Spleen (tissue), 11 donors: ENCODE results near the gene DMRTA2. TPM values are rescaled to one million over a fixed set of nuclear protein-coding genes. Genes with fewer than 3 reads are reported as not detected.

Experiments
- DNase-seq: peaks from one replicate; pipeline ENCODE4 v3.0.0-alpha.2; 2020
- H3K27ac ChIP-seq, 8 donors: fragments of 200-600 bp; sonication (generic) in 7 of 8; 1 replicate in 4 of 8; 2 replicates in 4 of 8; pipeline versions ENCODE4 v1.5.0 to v1.8.0; 2016 to 2021; ENCODE audit warnings: inconsistent platforms in 4 of 8, mild to moderate bottlenecking in 4 of 8, moderate library complexity in 1 of 8
- H3K27me3 ChIP-seq, 7 donors: fragments of 200-600 bp; sonication (generic) in 6 of 7; replicated peaks in 1 of 7; 1 replicate in 4 of 7; 2 replicates in 3 of 7; pipeline versions ENCODE4 v1.5.0 to v1.8.0; 2016 to 2021; ENCODE audit warnings: inconsistent platforms in 3 of 7, mild to moderate bottlenecking in 1 of 7
- H3K36me3 ChIP-seq, 6 donors: fragments of 200-600 bp; sonication (generic) in 5 of 6; 1 replicate in 4 of 6; 2 replicates in 2 of 6; pipeline versions ENCODE4 v1.5.0 to v1.8.0; 2016 to 2021; ENCODE audit warnings: inconsistent platforms in 2 of 6
- H3K4me1 ChIP-seq, 6 donors: fragments of 200-600 bp; sonication (generic) in 5 of 6; 1 replicate in 3 of 6; 2 replicates in 3 of 6; pipeline versions ENCODE4 v1.5.0 to v1.8.0; 2016 to 2021; ENCODE audit warnings: inconsistent platforms in 3 of 6
- H3K4me3 ChIP-seq, 8 donors: fragments of 200-600 bp; sonication (generic) in 7 of 8; 1 replicate in 4 of 8; 2 replicates in 4 of 8; pipeline versions ENCODE4 v1.5.0 to v1.8.0; 2016 to 2021; ENCODE audit warnings: inconsistent platforms in 4 of 8, mild to moderate bottlenecking in 4 of 8, moderate library complexity in 2 of 8
- H3K9me3 ChIP-seq, 8 donors: fragments of 200-600 bp; sonication (generic) in 7 of 8; 1 replicate in 4 of 8; 2 replicates in 4 of 8; pipeline versions ENCODE4 v1.5.0 to v1.8.0; 2016 to 2021; ENCODE audit warnings: inconsistent platforms in 4 of 8
- POLR2A ChIP-seq, 3 donors: fragments of 450-650 bp; IDR thresholded peaks; one replicate each; pipeline ENCODE4 v1.5.1; 2017; ENCODE audit warnings: antibody characterized with exemption in 3 of 3, mild to moderate bottlenecking in 1 of 3
- POLR2AphosphoS5 ChIP-seq, 3 donors: sonication (generic); formaldehyde crosslinking; IDR thresholded peaks; one replicate each; pipeline ENCODE4 v1.5.1; 2017; ENCODE audit warnings: antibody characterized with exemption in 3 of 3
- WGBS, 5 donors: extraction: QIAGEN DNeasy Blood & Tissue Kit in 3 of 5; methylation state at CpG; one replicate each; pipeline versions ENCODE4 v1.1.5 to v1.1.7; 2013 to 2018; 5-methylcytosine and 5-hydroxymethylcytosine counted together
- intact Hi-C: fragments of 100-400 bp; cut with DNase I; formaldehyde crosslinking; loops from one replicate; pipeline ENCODE4 v1.15.0; 2023; ENCODE audit warnings: low total_unique reads
- polyA plus RNA-seq, 3 donors: library from polyadenylated mRNA; stranded (reverse); fragments of 200-250 nt; gene quantifications; one replicate each; pipeline ENCODE4 v1.2.1, GENCODE V29; 2013
- total RNA-seq, 7 donors: library from RNA; depleted of rRNA in 3 of 7; stranded (reverse); fragments of >200 nt in 3 of 7; fragmentation: NEBNext Ultra II Directional in 4 of 7; extraction: Animal tissue kit (Norgen Biotek cat#: 25700) in 4 of 7; gene quantifications; one replicate each; pipeline versions ENCODE4 v1.1.0 to v1.2.1, GENCODE V29; 2016 to 2021
- TF ChIP-seq, protein P1 (sequence below), 11 experiments: fragments of 200-600 bp in 7 of 11; fragments of 450-650 bp in 4 of 11; sonication (generic) in 4 of 11; IDR thresholded peaks in 8 of 11; conservative IDR thresholded peaks in 3 of 11; 1 replicate in 7 of 11; 2 replicates in 4 of 11; pipeline versions ENCODE4 v1.4.0 to v1.8.0; 2016 to 2021; ENCODE audit warnings: antibody characterized with exemption in 11 of 11, inconsistent platforms in 4 of 11, mild to moderate bottlenecking in 1 of 11
- donor health status: healthy with polysubstance abuse.
- donor health status: DM: no; HTN: no; CAD: no; lungs with moderate emphysema.
- donor health status: DM: no; HTN: no; CAD: no.
- donor health status: Bipolar disorder and iron deficiency.
- donor health status: healthy.
- donor health status: DM: no; HTN: no; CAD: no.
- donor health status: DM: yes; HTN: yes; CAD: no.

Gene DMRTA2
- total and polyA plus RNA-seq, 10 donors, result 0.03 to 0.15 (median 0.09) TPM; not detected in 6

- no peak for DNase-seq
- TF ChIP-seq, protein P1, sequence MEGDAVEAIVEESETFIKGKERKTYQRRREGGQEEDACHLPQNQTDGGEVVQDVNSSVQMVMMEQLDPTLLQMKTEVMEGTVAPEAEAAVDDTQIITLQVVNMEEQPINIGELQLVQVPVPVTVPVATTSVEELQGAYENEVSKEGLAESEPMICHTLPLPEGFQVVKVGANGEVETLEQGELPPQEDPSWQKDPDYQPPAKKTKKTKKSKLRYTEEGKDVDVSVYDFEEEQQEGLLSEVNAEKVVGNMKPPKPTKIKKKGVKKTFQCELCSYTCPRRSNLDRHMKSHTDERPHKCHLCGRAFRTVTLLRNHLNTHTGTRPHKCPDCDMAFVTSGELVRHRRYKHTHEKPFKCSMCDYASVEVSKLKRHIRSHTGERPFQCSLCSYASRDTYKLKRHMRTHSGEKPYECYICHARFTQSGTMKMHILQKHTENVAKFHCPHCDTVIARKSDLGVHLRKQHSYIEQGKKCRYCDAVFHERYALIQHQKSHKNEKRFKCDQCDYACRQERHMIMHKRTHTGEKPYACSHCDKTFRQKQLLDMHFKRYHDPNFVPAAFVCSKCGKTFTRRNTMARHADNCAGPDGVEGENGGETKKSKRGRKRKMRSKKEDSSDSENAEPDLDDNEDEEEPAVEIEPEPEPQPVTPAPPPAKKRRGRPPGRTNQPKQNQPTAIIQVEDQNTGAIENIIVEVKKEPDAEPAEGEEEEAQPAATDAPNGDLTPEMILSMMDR (IDR thresholded peaks at IDR 0.05 in 8 of 11, conservative IDR thresholded peaks at IDR 0.05 in 3 of 11), result no peak
- TF ChIP-seq POLR2A (IDR thresholded peaks at IDR 0.05) (no peak), POLR2AphosphoS5 (IDR thresholded peaks at IDR 0.05) (no peak)
- intact Hi-C loops, result no loop called here
- Histone ChIP-seq H3K4me1 (peaks cover 6 to 53% (median 34%) of the 10 kb centered on the region in 6 donors), H3K27ac (no peak overlapping the region), H3K36me3 (no peaks in the 10 kb centered on the region), H3K4me3 (no peak overlapping the region), H3K9me3 (peaks cover 0 to 15% (median 9%) of the 10 kb centered on the region in 8 donors), H3K27me3 (peaks cover 10 to 82% (median 64%) of the 10 kb centered on the region in 7 donors)
- WGBS, 5 donors, result 6 to 11% (median 10%) methylated on average over 24 to 56 of the region's 56 CpGs
These were observed 7.8 kb downstream of the DMRTA2 start for GRCh38 chr1:50415235-50416149.

GRCh38 chr1:50414853-50415234 is 8.4 kb downstream of the DMRTA2 start:
- TF ChIP-seq POLR2AphosphoS5 (IDR thresholded peaks at IDR 0.05) (no peak), POLR2A (IDR thresholded peaks at IDR 0.05) (no peak)
- TF ChIP-seq, protein P1 (IDR thresholded peaks at IDR 0.05 in 8 of 11, conservative IDR thresholded peaks at IDR 0.05 in 3 of 11), result no peak
- no peak overlapping the region for H3K27ac ChIP-seq
- DNase-seq, result no peak
- H3K4me3 ChIP-seq, result no peak overlapping the region
- H3K4me1 ChIP-seq, result peaks cover 6 to 46% (median 30%) of the 10 kb centered on the region in 6 donors
- peaks cover 0 to 15% (median 10%) of the 10 kb centered on the region in 8 donors for H3K9me3 ChIP-seq
- H3K27me3 ChIP-seq, result peaks cover 10 to 80% (median 58%) of the 10 kb centered on the region in 7 donors
- 20 to 52% (median 35%) methylated on average over 2 to 7 of the region's 7 CpGs for WGBS, 5 donors
- no peaks in the 10 kb centered on the region for H3K36me3 ChIP-seq
- intact Hi-C loops, result no loop called here

GRCh38 chr1:50412813-50413476 is 10.3 kb downstream of the DMRTA2 start:
- no peak overlapping the region for H3K27ac ChIP-seq
- 80 to 96% (median 91%) methylated on average over 1 of the region's 1 CpG for WGBS, 5 donors
- DNase-seq, result no peak
- intact Hi-C loops, result no loop called here
- no peaks in the 10 kb centered on the region for H3K36me3 ChIP-seq
- H3K4me3 ChIP-seq, result no peak overlapping the region
- peaks cover 0 to 28% (median 14%) of the 10 kb centered on the region in 6 donors for H3K4me1 ChIP-seq
- no peak for TF ChIP-seq POLR2A (IDR thresholded peaks at IDR 0.05)
- TF ChIP-seq POLR2AphosphoS5 (IDR thresholded peaks at IDR 0.05), result no peak
- TF ChIP-seq, protein P1 (IDR thresholded peaks at IDR 0.05 in 8 of 11, conservative IDR thresholded peaks at IDR 0.05 in 3 of 11), result no peak
- H3K27me3 ChIP-seq, result peaks cover 5 to 75% (median 39%) of the 10 kb centered on the region in 7 donors
- peaks cover 0 to 20% (median 11%) of the 10 kb centered on the region in 8 donors for H3K9me3 ChIP-seq

DNA sequence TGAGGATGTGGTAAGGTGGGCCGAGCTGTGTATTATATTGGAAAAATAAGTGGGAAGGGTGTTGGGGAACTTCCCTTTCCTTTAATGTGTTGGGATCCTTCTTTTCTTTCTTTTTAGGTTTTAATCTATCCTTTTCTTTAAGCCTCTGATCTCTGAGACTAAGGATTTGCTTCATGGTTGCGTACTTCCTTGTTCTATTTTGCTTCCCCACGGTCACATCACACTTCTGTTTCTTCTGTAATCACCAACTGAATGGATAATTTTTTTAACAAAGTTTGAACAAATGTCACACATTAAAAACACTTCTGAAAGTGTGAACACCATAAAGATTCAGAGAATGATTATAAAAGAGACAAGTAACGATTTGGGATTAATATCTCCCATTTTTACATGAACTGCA is 17.4 kb downstream of the DMRTA2 start:
- 76 to 93% (median 84%) methylated on average over 4 of the region's 4 CpGs for WGBS, 5 donors
- TF ChIP-seq POLR2A (IDR thresholded peaks at IDR 0.05) (no peak), POLR2AphosphoS5 (IDR thresholded peaks at IDR 0.05) (no peak)
- TF ChIP-seq, protein P1 (IDR thresholded peaks at IDR 0.05 in 8 of 11, conservative IDR thresholded peaks at IDR 0.05 in 3 of 11), result no peak
- no peak overlapping the region for H3K27ac ChIP-seq

More for the DNA sequence above, 17.4 kb downstream of the DMRTA2 start:
- intact Hi-C loops, result no loop called here
- Histone ChIP-seq H3K27me3 (peaks cover 0 to 83% (median 6%) of the 10 kb centered on the region in 7 donors), H3K9me3 (peaks cover 0 to 9% (median 0%) of the 10 kb centered on the region in 8 donors), H3K4me3 (no peak overlapping the region), H3K4me1 (no peaks in the 10 kb centered on the region), H3K36me3 (no peaks in the 10 kb centered on the region)
- no peak for DNase-seq
